Aorta (tissue), 5 donors: ENCODE results near the gene MYO15A. TPM values are rescaled to one million over a fixed set of nuclear protein-coding genes. Genes with fewer than 3 reads are reported as not detected.

Source experiments
- ATAC-seq: fragments of 200-7000 bp; cut with Tn5 transposase; one replicate; pipeline ENCODE4 v1.9.1; 2022; ENCODE audit warnings: moderate library complexity; ENCODE audit not compliant: low FRiP score
- DNase-seq, 2 donors: peaks; one replicate each; pipeline ENCODE4 v3.0.0-alpha.2; 2020
- H3K27ac ChIP-seq, 2 donors: one replicate each; pipeline ENCODE4 v1.5.1; 2013; ENCODE audit warnings: low read length in 2 of 2, mild to moderate bottlenecking in 2 of 2, moderate library complexity in 2 of 2, control low read depth in 1 of 2, inconsistent platforms in 1 of 2, low read depth in 1 of 2
- H3K27me3 ChIP-seq, 2 donors: one replicate each; pipeline ENCODE4 v1.6.1; 2013; ENCODE audit warnings: control low read depth in 1 of 2, low read length in 1 of 2, mild to moderate bottlenecking in 1 of 2, moderate library complexity in 1 of 2; ENCODE audit not compliant: insufficient read depth in 2 of 2, control insufficient read depth in 1 of 2
- H3K36me3 ChIP-seq, 2 donors: one replicate each; pipeline ENCODE4 v1.6.1; 2013; ENCODE audit warnings: control low read depth in 1 of 2, low read length in 1 of 2, mild to moderate bottlenecking in 1 of 2; ENCODE audit not compliant: insufficient read depth in 2 of 2, control insufficient read depth in 1 of 2
- H3K4me1 ChIP-seq, 2 donors: one replicate each; pipeline ENCODE4 v1.6.1; 2013; ENCODE audit warnings: low read length in 2 of 2, control low read depth in 1 of 2, mild to moderate bottlenecking in 1 of 2, moderate library complexity in 1 of 2; ENCODE audit not compliant: insufficient read depth in 2 of 2, control insufficient read depth in 1 of 2
- H3K4me3 ChIP-seq, 2 donors: one replicate each; pipeline ENCODE4 v1.5.1; 2013; ENCODE audit warnings: low read length in 2 of 2, control low read depth in 1 of 2, mild to moderate bottlenecking in 1 of 2
- H3K9me3 ChIP-seq: one replicate; pipeline ENCODE4 v1.6.1; 2013; ENCODE audit warnings: mild to moderate bottlenecking, low read length; ENCODE audit not compliant: control insufficient read depth
- WGBS, 2 donors: extraction: QIAGEN DNeasy Blood & Tissue Kit; methylation state at CpG; one replicate each; pipeline ENCODE4 v1.1.7; 2013; 5-methylcytosine and 5-hydroxymethylcytosine counted together
- intact Hi-C, 2 donors: fragments of 100-400 bp; cut with DNase I; formaldehyde crosslinking; loops; one replicate each; pipeline versions ENCODE4 v1.14.2 to v1.15.0; 2022
- long read RNA-seq, 2 donors: library from polyadenylated mRNA; unstranded; transcript quantifications; one replicate each; pipeline ENCODE4 v2.0.0, GENCODE V29; 2020 to 2021
- polyA plus RNA-seq, 2 donors: library from polyadenylated mRNA; stranded (reverse); fragments of 200-250 nt; gene quantifications; one replicate each; pipeline ENCODE4 v1.2.3, GENCODE V29; 2013
- total RNA-seq, 2 donors: library from RNA; stranded (reverse); fragmentation: NEBNext Ultra II Directional; extraction: Animal tissue kit (Norgen Biotek cat#: 25700); gene quantifications; one replicate each; pipeline ENCODE4 v1.2.1, GENCODE V29; 2021
- donor health status: healthy with polysubstance abuse.
- donor health status: Bipolar disorder and iron deficiency.
- donor health status: DM: no; HTN: no; CAD: no.
- donor health status: DM: no; HTN: no; CAD: no.
- donor health status: DM: yes; HTN: yes; CAD: no.

The MYO15A gene
- total RNA-seq = 1 to 10 TPM; 3.1 to 3.4 TPM
- polyA plus RNA-seq = 1 to 10 TPM in 1 of 2 donors, under 1 TPM in 1; 0.25 to 7.5 TPM
- long read RNA-seq, donor 1, partial matches to known transcripts = 0 of 15 reads
- long read RNA-seq, donor 1, other reads (novel, unspliced or antisense) = 15 of 15 reads
- long read RNA-seq, donor 2, partial matches to known transcripts = 0 of 5 reads
- long read RNA-seq, donor 2, other reads (novel, unspliced or antisense) = 5 of 5 reads

- H3K4me3 ChIP-seq = no peak within 1 kb of the TSS
- WGBS, 2 donors = 62 to 66% methylated on average over 17 of the region's 17 CpGs
- H3K9me3 ChIP-seq = no peaks in the 10 kb centered on the region
- no peaks in the 10 kb centered on the region for H3K4me1 ChIP-seq
- no peak for ATAC-seq
- no peaks in the 10 kb centered on the region for H3K36me3 ChIP-seq
- peak in 1 of 2 donors; percentile 67 for DNase-seq
- intact Hi-C loops = no loop called here
- no peaks in the 10 kb centered on the region for H3K27me3 ChIP-seq
- H3K27ac ChIP-seq = no peak within 1 kb of the TSS
These were observed at the start of gene MYO15A for GRCh38 chr17:18108401-18109312. Gene MYO15A, plus strand, starts transcription at chr17:18108756. Its CDS starts 10,045 bp downstream, at chr17:18118801.

DNA sequence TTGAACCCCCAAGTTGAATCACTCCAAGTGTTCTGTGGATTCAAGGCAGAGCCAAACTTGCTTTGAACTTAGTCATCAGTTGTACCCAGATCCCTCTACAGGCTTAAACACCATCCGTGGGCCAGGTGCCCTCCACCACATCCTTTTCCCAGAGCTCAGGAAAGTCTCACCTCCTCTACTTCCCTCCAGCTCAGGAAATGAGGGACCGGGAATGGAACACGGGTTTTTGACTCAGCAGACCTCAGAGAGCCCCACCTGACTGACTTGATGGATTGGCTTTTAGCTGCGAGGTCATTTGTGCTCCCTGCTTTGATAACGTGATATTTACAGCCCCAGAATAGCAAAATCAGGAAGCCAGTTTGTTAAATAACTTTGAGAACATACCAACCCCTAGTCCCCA lies 49.3 kb upstream of the MYO15A start:
- H3K27ac ChIP-seq = no peak overlapping the region
- WGBS, 2 donors = 59 to 64% methylated on average over 5 of the region's 5 CpGs
- ATAC-seq (no peak), DNase-seq (no peak)
- H3K4me1 ChIP-seq = no peaks in the 10 kb centered on the region
- H3K9me3 ChIP-seq = no peaks in the 10 kb centered on the region
- intact Hi-C loops = no loop called here
- H3K36me3 ChIP-seq = peaks cover 4% of the 10 kb centered on the region in 2 donors
- no peaks in the 10 kb centered on the region for H3K27me3 ChIP-seq
- H3K4me3 ChIP-seq = no peak overlapping the region

DNA sequence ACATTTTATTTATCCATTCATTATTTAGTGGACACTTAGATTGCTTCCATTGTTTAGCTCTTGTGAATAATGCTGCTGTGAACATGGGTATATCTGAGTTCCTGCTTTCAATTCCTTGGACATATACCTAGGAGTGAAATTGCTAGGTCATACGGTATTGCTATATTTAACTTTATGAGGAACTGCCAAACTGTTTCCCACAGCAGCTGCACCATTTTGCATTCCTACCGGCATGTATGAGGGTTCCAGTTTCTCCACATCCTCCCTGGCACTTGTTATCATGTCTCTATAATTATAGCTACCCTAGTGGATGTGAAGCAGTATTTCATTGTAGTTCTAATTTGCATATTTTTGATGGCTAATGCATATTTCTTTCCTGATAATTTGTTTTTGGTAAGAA lies 44.5 kb upstream of the MYO15A start:
- WGBS, 2 donors = 46 to 54% methylated on average over 2 of the region's 2 CpGs
- DNase-seq (no peak), ATAC-seq (no peak)
- Histone ChIP-seq H3K27me3 (no peaks in the 10 kb centered on the region), H3K4me1 (no peaks in the 10 kb centered on the region), H3K36me3 (peaks cover 2 to 6% of the 10 kb centered on the region in 2 donors), H3K9me3 (no peaks in the 10 kb centered on the region), H3K27ac (no peak overlapping the region), H3K4me3 (no peak overlapping the region)
- intact Hi-C loops = no loop called here

GRCh38 chr17:18065546-18065945 lies 43.0 kb upstream of the MYO15A start:
- no peaks in the 10 kb centered on the region for H3K4me1 ChIP-seq
- intact Hi-C loops = no loop called here
- no peaks in the 10 kb centered on the region for H3K27me3 ChIP-seq
- peaks cover 2 to 6% of the 10 kb centered on the region in 2 donors for H3K36me3 ChIP-seq
- DNase-seq (peak in 1 of 2 donors; percentile 57), ATAC-seq (no peak)
- H3K27ac ChIP-seq = no peak overlapping the region
- 88 to 91% methylated on average over 11 of the region's 11 CpGs for WGBS, 2 donors
- no peaks in the 10 kb centered on the region for H3K9me3 ChIP-seq
- no peak overlapping the region for H3K4me3 ChIP-seq

GRCh38 chr17:18066866-18067265 lies 41.7 kb upstream of the MYO15A start:
- Histone ChIP-seq H3K9me3 (no peaks in the 10 kb centered on the region), H3K4me3 (no peak overlapping the region), H3K36me3 (peaks cover 2 to 6% of the 10 kb centered on the region in 2 donors), H3K27me3 (no peaks in the 10 kb centered on the region), H3K27ac (no peak overlapping the region), H3K4me1 (no peaks in the 10 kb centered on the region)
- ATAC-seq (no peak), DNase-seq (no peak)
- WGBS, 2 donors = 92 to 95% methylated on average over 4 of the region's 4 CpGs
- intact Hi-C loops = no loop called here

DNA sequence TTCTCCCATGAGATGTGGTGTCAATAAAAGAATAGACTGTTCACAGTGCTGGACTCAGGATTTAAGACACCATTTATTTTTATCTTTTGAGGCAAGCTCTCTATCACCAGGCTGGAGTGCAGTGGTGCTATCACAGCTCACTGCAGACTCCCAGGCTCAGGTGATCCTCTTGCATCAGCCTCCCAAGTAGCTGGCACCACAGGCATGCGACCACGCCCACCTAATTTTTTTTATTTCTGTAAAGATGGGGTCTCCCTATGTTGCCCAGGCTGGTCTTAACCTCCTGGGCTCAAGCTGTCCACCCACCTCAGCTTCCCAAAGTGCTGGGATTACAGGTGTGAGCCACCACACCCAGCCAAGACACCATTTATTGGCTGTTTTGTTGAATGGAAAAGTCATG lies 39.5 kb upstream of the MYO15A start:
- H3K36me3 ChIP-seq = peaks cover 2 to 5% of the 10 kb centered on the region in 2 donors
- intact Hi-C loops = no loop called here
- H3K4me3 ChIP-seq = no peak overlapping the region
- no peak for DNase-seq
- ATAC-seq = no peak
- no peaks in the 10 kb centered on the region for H3K9me3 ChIP-seq
- no peaks in the 10 kb centered on the region for H3K27me3 ChIP-seq
- H3K27ac ChIP-seq = no peak overlapping the region
- no peaks in the 10 kb centered on the region for H3K4me1 ChIP-seq
- WGBS, 2 donors = 92 to 100% methylated on average over 2 of the region's 2 CpGs

DNA sequence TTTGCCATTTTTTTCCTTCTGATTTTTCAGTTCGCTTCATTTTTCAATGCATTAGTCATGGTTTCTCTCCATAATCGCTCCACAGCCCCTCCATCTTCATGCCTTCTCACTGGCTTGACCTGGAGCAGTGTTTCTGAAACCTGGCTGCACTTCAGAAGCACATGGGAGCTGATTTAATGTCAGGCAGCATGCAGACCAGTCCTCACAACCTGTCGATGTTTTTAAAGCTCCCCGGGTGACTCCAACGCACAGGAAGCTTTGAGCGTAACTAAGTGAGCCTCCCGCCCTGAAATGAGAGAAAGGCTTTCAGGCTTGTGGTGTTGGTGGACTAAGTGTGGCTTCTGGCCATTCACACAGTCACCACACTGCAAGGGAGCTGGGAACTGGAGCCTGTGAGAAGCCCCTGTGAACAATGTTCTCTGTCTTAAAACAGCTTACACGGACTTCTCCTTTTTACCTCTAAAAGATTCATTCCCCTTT lies 37.7 kb upstream of the MYO15A start:
- no peaks in the 10 kb centered on the region for H3K4me1 ChIP-seq
- H3K27me3 ChIP-seq = no peaks in the 10 kb centered on the region
- DNase-seq (no peak), ATAC-seq (no peak)
- 2% methylated on average over 8 of the region's 8 CpGs for WGBS, 2 donors
- peaks cover 0 to 2% of the 10 kb centered on the region in 2 donors for H3K36me3 ChIP-seq
- H3K9me3 ChIP-seq = no peaks in the 10 kb centered on the region
- intact Hi-C loops = no loop called here
- H3K27ac ChIP-seq = no peak overlapping the region
- peak overlapping the region in 1 of 2 donors; percentile 32 for H3K4me3 ChIP-seq

- Histone ChIP-seq H3K27me3 (no peaks in the 10 kb centered on the region), H3K9me3 (no peaks in the 10 kb centered on the region), H3K4me3 (no peak overlapping the region), H3K36me3 (no peaks in the 10 kb centered on the region), H3K27ac (no peak overlapping the region), H3K4me1 (no peaks in the 10 kb centered on the region)
- ATAC-seq = no peak
- intact Hi-C loops = no loop called here
- DNase-seq = no peak
These were observed 36.8 kb upstream of the MYO15A start for GRCh38 chr17:18071751-18072150.
